Endothelial cell (in vitro differentiated cells): Measurements from ENCODE around the gene WNT3A. TPM values are rescaled to one million over a fixed set of nuclear protein-coding genes. Genes with fewer than 3 reads are reported as not detected.

ENCODE experiments used
- DNase-seq: peaks from one replicate; pipeline ENCODE4 v3.0.0; 2021; ENCODE audit warnings: low spot score
- H3K27ac Mint-ChIP-seq: one replicate; pipeline ENCODE4 v1.8.0; 2021; ENCODE audit warnings: mixed read lengths, inconsistent platforms; ENCODE audit not compliant: unreplicated experiment
- H3K27me3 Mint-ChIP-seq: one replicate; pipeline ENCODE4 v1.8.0; 2021; ENCODE audit warnings: mild to moderate bottlenecking, moderate library complexity, mixed read lengths, inconsistent platforms; ENCODE audit not compliant: unreplicated experiment
- H3K36me3 Mint-ChIP-seq: one replicate; pipeline ENCODE4 v1.8.0; 2021; ENCODE audit warnings: mild to moderate bottlenecking, low read depth, mixed read lengths, inconsistent platforms; ENCODE audit not compliant: unreplicated experiment
- H3K4me1 Mint-ChIP-seq: one replicate; pipeline ENCODE4 v1.8.0; 2021; ENCODE audit warnings: mild to moderate bottlenecking, mixed read lengths, inconsistent platforms; ENCODE audit not compliant: unreplicated experiment
- H3K4me3 Mint-ChIP-seq: one replicate; pipeline ENCODE4 v1.8.0; 2021; ENCODE audit warnings: mild to moderate bottlenecking, mixed read lengths, inconsistent platforms; ENCODE audit not compliant: unreplicated experiment
- H3K9me3 Mint-ChIP-seq: one replicate; pipeline ENCODE4 v1.8.0; 2021; ENCODE audit warnings: mixed read lengths, inconsistent platforms; ENCODE audit not compliant: unreplicated experiment
- CTCF ChIP-seq: fragments of 200-600 bp; sonication (generic); IDR thresholded peaks from one replicate; pipeline ENCODE4 v1.5.0; 2021; ENCODE audit warnings: antibody characterized with exemption; ENCODE audit not compliant: unreplicated experiment
- total RNA-seq: library from RNA; stranded (reverse); fragmentation: NEBNext Ultra II Directional; extraction: Animal tissue kit (Norgen Biotek cat#: 25700); gene quantifications from one replicate; pipeline ENCODE4 v1.2.1, GENCODE V29; 2021; ENCODE audit not compliant: unreplicated experiment

Gene WNT3A
- total RNA-seq, 1 donor from 2014 or later, result not detected

- no peak for DNase-seq
- Mint-ChIP-seq H3K27me3 (peaks cover 27% of the 10 kb centered on the region), H3K9me3 (no peaks in the 10 kb centered on the region), H3K36me3 (peaks cover 18% of the 10 kb centered on the region), H3K4me1 (peaks cover 58% of the 10 kb centered on the region), H3K27ac (peak overlapping the region; percentile 98), H3K4me3 (peak overlapping the region; percentile 98)
- TF ChIP-seq CTCF, result no peak
Observed at GRCh38 chr1:228083871-228084278, 77.1 kb downstream of the WNT3A start.

GRCh38 chr1:228084325-228084724, 77.5 kb downstream of the WNT3A start:
- Mint-ChIP-seq H3K4me3 (peak overlapping the region; percentile 98), H3K4me1 (peaks cover 62% of the 10 kb centered on the region)
- DNase-seq, result no peak

GRCh38 chr1:228084797-228085196, 78.0 kb downstream of the WNT3A start:
- no peak for TF ChIP-seq CTCF
- Mint-ChIP-seq H3K4me1 (peaks cover 65% of the 10 kb centered on the region), H3K4me3 (peak overlapping the region; percentile 98), H3K27ac (peak overlapping the region; percentile 98), H3K36me3 (peaks cover 19% of the 10 kb centered on the region), H3K9me3 (no peaks in the 10 kb centered on the region), H3K27me3 (peaks cover 23% of the 10 kb centered on the region)
- no peak for DNase-seq

More at GRCh38 chr1:228084325-228084724, 77.5 kb downstream of the WNT3A start:
- Mint-ChIP-seq H3K36me3 (peaks cover 19% of the 10 kb centered on the region), H3K27me3 (peaks cover 26% of the 10 kb centered on the region), H3K9me3 (no peaks in the 10 kb centered on the region), H3K27ac (peak overlapping the region; percentile 98)
- TF ChIP-seq CTCF, result no peak

- no peak for TF ChIP-seq CTCF
- peaks cover 19% of the 10 kb centered on the region for H3K36me3 Mint-ChIP-seq
- H3K27me3 Mint-ChIP-seq, result peaks cover 25% of the 10 kb centered on the region
- H3K9me3 Mint-ChIP-seq, result no peaks in the 10 kb centered on the region
- no peak for DNase-seq
- H3K4me3 Mint-ChIP-seq, result peak overlapping the region; percentile 98
- H3K4me1 Mint-ChIP-seq, result peaks cover 68% of the 10 kb centered on the region
- peak overlapping the region; percentile 98 for H3K27ac Mint-ChIP-seq
Observed at GRCh38 chr1:228085287-228085951, 78.6 kb downstream of the WNT3A start.

GRCh38 chr1:228087771-228088251, 81.0 kb downstream of the WNT3A start:
- H3K36me3 Mint-ChIP-seq, result peaks cover 19% of the 10 kb centered on the region
- no peak for TF ChIP-seq CTCF
- peak overlapping the region; percentile 71 for H3K4me3 Mint-ChIP-seq
- H3K4me1 Mint-ChIP-seq, result peaks cover 83% of the 10 kb centered on the region
- H3K27me3 Mint-ChIP-seq, result peaks cover 24% of the 10 kb centered on the region
- H3K27ac Mint-ChIP-seq, result peak overlapping the region; percentile 61
- no peaks in the 10 kb centered on the region for H3K9me3 Mint-ChIP-seq
- DNase-seq, result no peak
